Stimulated activated CD4-positive, alpha-beta T cell treated with anti-CD3 and anti-CD28 coated beads, TNF-alpha, amount 100 ng/mL, for 1 hour (primary cell): ENCODE measurements around the gene PLCG2.
"Not testable (repeated sequence)": the region's sequence is repeated elsewhere in the genome, so short reads cannot be mapped to it uniquely, and the experiment has no call there.

Experiments used
- DNase-seq, 3 donors: peaks; one replicate each; pipeline ENCODE4 v3.0.0-alpha.2; 2020; ENCODE audit warnings: low read depth in 3 of 3, low spot score in 1 of 3

The PLCG2 gene

DNA sequence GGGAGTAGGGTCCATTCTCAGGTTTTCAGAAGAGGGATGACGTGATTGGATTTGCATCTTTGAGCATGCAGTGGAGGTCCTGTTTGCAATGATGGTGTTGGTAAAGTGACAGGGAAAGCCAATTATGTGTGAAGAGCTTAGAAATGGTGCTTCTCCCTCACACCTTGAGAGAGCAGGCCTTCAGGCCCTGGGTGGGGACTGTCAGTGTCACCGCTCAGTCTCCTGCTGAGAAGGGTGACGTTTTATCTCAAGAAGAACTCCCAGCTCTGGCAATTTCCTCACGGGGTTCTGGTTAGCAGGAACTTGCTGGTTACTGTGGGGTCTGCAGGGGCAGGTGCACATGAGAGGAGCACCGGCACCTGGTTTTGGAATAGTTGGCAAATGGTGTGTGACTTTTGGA lies 11.2 kb downstream of the PLCG2 start:
- DNase-seq = no peak

DNA sequence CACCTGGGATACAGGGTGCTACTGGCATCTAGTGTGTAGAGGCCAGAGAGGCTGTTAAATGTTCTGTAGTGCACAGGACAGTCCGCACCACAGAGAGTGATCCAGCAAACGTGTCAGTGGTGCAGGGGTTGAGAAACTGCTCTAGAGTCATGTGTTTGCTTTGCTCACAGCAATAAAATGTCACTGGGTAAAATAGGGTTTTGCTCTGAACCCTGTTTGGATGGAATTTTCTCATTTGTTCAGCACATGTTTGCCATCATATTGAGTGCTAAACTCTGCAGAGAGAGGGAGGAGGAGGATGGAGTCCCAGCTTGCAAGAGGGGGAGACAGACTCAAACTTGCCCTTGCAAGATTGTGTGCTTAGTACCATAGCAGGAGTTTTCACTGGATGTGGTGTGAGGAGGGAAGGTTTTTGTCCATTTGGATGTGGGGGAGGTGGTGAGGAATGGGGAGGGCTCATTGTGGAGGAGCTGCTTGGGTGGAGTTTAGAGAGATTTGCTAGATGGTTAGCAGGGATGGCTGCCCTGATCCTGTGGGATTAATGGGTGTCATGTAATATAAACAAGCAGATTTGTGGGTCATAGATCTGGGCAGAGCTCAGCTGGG lies 11.8 kb downstream of the PLCG2 start:
- no peak for DNase-seq

DNA sequence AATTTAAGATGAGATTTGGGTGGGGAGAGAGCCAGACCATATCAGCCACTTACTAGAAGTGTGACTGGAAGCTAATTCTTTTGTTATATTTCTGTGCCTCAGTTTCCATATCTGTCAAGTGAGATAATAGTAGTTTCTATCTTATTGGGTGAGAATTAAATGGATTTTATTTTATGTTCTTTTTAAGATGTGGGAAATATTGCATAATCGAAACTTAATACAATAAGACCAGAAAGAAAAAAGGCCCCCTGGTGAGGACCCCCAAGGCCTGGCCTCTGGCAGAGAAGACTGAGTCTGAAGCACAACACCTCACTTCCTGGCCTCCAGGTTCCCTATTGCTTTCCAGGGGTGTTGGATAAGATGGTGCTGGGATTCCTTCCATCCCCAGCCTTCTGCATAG lies 13.7 kb downstream of the PLCG2 start:
- no peak for DNase-seq

DNA sequence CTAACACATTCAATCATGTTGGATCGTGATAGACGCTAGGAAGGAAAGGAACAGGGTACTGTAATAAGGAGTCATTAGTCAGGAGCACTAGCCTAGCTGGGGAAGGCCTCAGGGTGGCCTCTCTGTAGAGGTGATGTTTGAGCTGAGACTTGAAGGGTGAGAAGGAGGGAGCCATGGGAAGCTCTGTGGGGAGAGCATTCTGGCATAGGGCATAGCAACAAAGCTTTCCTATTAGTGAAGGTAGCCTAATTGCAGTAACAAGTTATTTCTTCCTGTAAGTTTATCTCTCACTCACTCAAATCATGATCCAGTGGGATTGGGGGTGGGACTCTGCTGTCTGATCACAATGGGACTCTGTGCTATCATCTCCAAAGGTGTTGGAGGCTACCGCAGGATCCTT lies 16.1 kb downstream of the PLCG2 start:
- no peak for DNase-seq

DNA sequence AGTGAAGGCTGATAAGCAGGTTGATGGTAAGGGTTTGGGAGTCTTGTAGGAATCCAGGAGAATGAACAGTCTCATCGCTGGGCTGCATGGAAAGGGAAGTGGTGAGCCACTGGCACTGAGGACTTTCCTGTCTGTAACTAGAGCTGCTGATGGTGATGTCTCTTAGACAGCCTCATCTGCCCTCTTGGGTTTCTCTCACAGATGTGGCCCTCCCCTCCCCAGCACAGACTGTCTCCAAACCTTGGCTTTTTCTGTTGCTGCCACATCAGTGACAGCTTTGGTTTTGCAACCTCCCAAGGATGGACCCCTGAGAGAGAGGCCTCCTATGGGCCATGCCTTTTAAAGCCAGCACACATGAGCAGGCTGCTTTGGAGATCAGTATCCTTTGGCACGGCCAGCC lies 16.9 kb downstream of the PLCG2 start:
- no peak for DNase-seq

DNA sequence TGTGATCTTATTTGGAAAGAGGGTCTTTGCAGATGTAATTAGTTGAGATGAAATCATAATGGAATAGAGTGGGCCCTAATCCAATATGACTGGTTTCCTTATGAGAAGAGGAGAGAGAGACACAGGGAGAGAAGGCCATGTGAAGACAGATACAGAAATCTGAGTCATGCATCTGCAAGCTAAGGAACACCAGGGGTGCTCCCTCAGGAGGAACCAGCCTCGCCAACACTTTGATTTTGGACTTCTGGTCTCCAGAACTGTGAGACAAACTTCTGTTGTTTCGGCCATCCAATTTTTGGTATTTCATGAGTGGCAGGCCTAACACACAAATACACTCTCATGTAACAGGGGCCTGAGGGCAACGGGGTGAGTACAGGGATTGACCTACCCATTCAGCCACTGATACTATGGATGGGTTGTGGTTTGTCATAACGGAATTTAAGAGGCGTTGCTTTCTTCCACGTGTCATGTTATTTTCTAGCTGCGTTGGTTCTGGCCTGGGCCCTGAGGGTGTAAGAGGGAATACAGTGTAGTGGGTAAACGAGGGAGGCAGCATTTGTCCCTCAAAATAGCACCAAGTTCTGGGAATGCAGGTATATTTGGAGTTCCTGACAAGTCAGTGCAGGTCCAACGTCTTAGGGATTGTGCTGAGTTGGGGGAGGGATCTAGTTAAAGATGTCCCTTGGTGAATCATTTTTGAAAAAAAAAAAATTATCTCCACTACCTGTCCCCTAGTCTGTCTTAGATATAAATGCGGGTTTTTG lies 17.7 kb downstream of the PLCG2 start:
- DNase-seq = no peak

DNA sequence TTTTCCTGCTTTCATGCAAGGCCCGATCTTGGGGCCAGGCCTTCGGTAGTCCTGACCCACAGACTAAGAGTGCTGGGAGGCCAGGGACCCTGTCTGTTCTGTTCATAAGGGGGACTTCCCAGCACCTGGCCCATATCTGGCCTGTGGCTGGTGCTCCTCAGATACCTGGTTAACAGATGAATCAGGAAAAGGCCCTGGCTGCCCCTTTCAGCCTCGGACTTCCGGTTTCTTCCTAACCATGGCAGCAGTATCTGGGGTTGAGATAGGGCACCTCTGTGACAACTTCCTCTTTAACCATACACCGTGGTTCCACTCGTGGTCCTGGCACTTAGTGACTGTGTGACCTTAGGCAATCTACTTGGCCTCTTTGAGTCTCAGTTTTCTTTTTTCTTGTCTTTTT lies 18.4 kb downstream of the PLCG2 start:
- no peak for DNase-seq

DNA sequence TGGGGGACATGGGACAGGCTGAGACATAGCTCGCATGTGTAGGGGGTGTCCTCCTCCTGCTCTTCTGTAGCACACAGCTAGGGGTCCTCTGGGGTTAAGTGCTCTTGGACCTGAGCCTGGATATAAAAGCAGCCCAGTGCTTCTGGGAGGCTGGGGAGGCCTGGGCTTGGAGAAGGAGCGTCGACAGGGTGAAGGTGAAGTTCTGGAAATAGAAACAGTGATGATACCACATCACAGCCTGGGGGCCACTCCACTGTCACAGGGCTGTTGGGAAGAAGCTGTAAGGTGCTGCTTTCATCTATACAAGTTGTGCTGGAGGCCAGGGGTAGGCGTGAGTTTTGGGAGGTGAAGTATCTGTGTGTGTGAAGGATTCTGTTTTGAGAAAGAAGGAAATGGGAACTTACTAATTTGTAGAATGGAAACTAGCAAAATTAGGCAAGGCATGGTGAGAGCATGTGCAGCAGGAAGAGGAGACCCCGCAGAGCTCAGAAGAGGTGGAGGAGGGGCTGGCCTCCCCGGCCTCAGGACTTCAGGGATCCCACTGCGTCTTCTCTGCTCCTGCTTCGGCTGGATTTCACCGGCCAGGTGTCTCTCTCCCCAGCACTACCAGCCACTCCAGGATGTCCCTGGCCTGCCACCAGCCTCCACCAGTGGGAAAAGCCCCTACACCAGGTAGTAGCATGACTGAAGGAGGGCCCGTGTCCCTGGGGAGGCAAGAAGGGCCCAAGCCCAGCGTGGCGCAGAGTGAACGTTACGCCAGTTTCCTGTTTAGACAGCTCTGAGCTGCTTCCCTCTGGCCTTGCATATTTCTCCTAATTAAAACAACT lies 19.4 kb downstream of the PLCG2 start:
- no peak for DNase-seq

DNA sequence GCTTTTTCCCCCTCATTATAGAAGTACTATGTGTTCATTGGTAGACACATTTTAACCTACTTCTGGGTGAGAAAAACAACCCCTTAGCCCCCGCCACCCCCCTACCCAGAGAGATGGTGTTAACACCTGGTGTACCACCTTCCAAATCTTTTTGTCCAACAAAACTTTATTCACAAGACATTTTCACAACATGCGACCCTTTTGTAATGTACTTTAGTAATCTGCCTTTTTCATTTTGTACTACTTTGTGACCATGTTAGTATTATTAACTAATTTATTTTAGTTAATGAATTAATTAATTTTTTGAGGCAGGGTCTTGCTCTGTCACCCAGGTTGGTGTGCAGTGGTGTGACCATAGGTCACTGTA lies 20.0 kb downstream of the PLCG2 start:
- no peak for DNase-seq

DNA sequence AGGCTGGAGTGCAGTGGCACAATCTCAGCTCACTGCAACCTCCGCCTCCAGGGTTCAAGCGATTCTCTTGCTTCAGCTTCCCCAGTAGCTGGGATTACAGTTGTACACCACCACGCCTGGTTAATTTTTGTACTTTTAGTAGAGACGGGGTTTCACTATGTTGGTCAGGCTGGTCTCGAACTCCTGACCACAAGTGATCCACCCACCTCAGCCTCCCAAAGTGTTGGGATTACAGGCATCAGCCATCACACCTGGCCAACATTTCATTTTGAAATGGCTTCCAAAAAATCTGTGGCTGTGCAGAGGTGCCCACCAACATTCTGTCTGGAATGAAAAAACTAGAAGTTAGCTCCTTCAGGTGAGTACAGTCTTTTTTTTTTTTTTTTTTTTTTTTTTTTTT lies 22.6 kb downstream of the PLCG2 start:
- DNase-seq = not testable (repeated sequence)

DNA sequence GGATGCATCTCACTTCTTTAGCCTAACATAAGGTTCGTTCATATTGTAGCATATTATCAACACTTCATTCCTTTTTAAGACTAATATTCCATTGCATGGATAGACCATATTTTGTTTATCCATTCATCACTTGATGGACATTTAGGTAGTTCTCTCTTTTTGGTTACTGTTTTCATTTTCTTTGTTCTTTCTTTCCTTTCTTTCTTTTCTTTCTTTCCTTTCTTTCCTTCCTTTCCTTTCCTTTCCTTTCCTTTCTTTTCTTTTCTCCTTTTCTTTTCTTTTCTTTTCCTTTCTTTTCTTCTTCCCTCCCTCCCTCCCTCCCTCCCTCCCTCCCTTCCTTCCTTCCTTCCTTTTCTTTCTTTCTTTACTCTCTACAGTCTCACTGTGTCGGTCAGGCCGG lies 24.2 kb downstream of the PLCG2 start:
- no peak for DNase-seq

DNA sequence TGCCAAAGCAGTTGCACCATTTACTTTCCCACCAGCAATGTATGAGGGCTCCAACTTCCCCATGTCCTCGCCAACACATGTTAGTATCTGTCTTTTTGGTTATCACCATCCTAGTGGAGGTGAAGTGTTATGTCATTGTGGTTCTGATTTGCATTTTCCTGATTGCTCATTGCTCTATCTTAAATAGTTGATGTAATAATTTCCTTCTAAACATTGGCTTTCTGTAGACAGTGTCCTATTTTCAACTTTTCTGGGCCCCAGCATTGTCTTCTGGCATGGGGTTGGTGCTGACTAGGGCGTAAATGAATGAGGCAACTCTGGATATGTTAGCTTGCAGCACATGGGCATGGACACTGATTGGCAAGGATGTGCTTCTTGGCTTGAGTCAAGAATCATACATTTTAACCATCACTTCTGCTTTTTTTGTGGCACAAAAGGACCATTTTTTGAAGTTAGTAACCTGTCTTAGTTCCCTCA lies 25.1 kb downstream of the PLCG2 start:
- no peak for DNase-seq

DNA sequence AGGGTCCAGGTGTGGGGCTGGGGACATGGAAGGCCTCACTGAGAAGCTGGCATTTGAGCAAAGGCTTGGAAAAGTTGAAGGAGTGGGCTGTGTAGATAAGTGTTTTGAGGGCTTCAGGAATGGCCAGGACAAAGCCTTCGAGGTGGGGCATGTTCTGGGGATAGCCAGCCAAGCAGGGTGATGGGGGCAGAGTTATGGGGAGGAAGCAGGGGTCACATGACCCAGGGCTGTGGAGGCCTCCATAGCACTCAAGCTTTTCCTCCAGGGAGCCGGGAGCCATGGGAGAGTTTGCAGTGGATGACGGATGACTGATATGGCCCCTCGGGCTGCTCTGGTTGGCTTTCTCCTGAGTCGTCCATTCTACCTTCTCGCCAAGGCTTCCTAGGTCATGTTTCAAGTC lies 27.6 kb downstream of the PLCG2 start:
- no peak for DNase-seq

DNA sequence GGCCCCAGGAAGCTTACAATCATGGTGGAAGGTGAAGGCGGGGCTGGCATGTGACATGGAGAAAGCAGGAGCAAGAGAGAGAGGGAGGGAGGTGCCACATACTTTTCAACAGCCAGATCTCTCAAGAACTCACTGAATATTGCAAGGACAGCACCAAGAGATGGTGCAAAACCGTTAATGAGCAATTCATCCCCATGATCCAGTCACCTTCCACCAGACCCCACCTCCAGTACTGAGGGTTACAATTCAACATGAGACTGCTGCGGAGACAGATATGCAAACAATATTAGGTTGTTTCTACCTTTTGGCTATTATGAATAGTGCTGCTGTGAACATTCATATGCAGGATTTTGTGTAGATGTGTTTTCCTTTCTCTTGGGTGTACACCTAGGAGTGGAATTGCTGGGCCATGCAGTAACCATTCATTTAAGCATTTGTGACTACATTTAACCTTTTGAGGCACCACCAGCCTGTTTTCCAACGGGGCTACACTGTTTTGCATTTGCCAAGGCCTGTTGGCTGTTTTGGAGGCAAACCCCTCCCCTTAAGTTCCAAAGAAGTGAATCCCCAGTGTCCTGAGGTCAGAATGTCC lies 28.8 kb downstream of the PLCG2 start:
- DNase-seq = no peak

DNA sequence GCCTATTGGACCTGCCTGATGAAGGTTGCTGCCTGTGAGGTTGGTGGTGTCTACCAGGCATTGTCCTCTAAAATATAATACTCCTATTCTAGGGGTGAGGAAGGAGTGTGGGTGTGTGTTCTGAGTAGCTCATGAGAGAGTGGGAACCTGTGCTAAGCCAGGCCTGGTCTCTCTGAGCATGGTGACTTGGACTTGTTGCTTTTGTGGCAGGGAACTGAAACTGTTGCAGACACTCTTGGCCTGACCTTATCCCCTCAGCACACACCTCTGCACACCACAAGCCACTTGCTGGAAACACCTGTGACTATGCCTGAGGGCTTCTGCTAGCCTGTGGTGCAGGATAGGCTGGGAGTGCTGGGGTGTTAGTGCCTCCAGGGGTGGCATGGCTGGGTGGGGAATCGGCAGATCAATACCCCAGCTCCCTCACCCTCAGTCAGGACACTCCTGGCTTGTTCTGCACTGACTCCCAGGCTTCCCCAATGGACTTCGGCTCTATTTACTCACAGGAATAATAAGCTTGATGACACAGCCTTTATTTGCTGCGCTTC lies 29.9 kb downstream of the PLCG2 start:
- DNase-seq = no peak

DNA sequence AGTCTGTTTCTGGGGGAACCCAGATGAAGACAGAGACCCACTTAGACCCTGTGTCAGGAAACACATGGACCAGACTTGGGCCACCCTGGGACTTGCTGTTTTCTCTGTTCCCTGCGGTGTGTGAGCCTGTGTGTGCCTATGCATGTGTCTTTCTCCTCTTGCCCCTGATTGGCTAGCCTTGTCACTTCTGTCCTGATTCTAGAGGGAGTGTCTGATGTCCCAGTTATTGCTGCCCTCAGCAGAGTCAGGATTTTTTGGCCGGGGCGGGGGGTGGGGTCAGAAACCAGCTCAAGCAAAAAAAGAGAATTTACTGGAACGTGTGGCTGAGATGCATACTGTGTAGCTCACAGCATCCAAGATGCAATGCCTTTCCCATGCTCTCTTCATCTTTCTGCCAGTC lies 30.5 kb downstream of the PLCG2 start:
- no peak for DNase-seq

DNA sequence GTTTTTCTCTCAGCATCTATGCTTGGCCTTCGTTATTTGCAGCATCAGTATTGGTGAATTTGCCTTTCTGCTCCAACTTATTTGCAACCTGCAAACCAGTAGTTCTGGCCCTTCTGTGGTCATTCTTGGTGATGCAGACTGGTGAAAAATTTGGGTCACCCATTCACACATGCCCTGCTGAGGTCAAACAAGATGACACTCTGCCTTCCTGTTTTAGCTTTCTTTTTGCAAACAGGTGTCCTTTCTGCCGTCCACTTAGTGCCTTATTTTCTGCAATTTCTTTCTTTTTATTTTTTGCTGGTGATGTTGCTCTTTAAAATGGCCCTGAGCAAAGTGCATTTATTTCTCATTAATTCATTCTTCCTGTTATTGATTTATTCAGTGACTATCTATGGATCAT lies 31.3 kb downstream of the PLCG2 start:
- DNase-seq = no peak

DNA sequence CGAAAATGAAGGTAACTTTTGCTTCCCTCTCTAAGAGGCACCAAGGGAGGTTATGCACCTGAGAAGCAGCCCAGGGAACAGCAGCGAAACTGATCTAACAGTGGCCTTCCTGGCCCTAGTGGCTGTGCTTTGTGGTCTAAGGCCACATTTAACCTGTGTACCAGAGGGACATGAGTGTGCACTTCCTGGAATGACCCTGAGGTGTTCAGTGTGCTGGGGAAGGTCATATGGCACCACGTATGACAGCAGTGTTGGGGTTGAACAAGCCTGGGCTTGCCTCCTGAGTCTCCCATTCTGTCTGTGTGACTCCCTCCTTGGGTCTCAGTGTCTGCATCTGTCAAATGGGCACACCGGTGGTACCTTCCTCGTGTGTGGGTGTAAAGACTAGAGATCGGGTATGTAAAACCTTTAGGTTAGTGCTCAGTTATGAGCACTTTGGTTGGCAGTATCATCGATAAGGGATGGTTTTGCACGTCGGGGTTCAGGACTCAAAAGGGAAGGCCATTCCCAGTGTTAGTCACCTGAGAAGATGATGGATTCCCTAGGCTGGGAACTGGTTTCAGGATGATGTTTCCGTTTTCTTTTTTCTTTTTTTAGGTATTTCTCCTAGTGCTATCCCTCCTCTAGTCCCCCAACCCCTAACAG lies 31.9 kb downstream of the PLCG2 start:
- no peak for DNase-seq

DNA sequence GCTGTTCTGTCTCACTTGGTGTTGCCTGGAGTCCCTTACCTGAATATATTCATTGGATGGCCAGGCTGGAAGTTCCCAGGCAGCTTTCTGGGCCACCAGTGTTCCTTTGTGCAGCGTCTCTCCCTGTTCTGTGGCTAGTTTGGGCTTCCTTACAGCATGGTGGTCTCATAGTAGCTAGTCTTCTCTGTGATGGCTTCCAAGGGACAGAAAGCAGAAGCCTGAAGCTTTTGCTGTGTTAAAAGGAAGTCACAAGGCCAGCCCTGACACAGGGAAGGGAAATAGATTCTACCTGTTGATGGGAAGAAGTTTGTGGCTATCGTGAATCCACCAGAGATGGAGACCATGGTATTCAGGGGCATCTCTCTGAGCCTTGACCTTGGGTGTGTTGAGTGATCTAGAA lies 34.6 kb downstream of the PLCG2 start:
- DNase-seq = no peak

DNA sequence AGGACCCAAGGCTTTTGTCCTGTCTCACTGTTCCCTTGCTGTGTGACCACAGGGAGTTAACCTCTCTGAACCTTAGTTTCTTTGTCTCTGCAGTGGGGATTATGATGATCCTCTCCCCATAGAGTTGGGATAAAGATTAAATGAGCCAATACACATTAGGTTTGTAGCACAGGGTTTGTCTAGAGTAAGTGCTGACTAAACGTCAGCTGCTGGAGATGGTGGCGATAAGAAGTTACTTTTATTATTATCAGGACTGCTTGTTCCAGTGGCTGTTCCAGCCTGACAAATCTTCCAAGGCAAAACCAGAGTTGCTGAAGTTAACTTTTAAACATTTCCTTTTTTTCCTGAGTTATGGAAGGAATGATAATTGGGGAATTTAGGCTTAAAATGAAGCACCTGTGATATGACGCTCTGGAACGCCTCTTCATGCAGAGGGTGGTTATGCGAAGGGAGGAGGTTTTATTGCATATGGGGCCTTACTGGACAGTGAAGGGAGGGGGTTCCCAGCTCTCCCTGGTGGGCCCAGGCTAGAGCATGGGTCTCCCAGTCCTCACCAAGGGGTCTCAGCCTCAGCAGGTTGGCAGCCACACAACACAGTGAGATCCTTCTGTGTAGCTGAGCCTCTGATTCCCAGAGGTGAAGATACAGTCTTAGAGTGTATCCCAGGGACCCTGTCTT lies 35.8 kb downstream of the PLCG2 start:
- DNase-seq = no peak

DNA sequence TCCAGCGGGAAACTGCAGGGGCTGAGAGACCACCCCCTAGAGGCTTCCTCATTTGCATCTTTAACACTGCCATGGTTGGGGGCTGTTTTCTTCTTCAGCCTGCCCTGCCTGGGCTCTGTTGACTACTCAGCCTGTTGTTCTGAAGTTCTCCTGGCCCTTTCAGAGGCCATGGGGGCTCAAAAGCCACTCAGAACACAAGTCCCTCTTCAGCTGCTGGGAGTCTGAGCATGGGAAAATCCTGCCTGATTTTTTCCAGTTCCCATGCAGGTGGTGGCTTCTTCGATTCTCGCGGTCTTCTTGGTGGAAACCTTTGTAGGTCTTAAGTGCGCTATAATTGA lies 36.3 kb downstream of the PLCG2 start:
- DNase-seq = no peak
